Frontal cortex (tissue), 4 donors: Measurements from ENCODE around the gene FLII. TPM values are rescaled to one million over a fixed set of nuclear protein-coding genes. Genes with fewer than 3 reads are reported as not detected.
"Not testable (repeated sequence)": the region's sequence is repeated elsewhere in the genome, so short reads cannot be mapped to it uniquely, and the experiment has no call there.

Source experiments
- DNase-seq, 2 donors: peaks; one replicate each; pipeline ENCODE4 v3.0.0; 2012; ENCODE audit warnings: low spot score in 2 of 2
- FAIRE-seq: peaks from 2 replicates; lab custom pipeline; 2012; peaks lifted over from hg19 to GRCh38; lab: Jason Lieb, UNC
- total RNA-seq: library from RNA; depleted of rRNA; stranded (reverse); fragments of >200 nt; gene quantifications from one replicate; pipeline ENCODE4 v1.2.3, GENCODE V29; 2014
- donor health status: control.
- donor health status: control.
- donor health status: control.

Gene FLII
- 68.9 TPM for total RNA-seq

GRCh38 chr17:18258356-18259038 lies at the start of gene FLII:
Gene FLII (minus strand): TSS chr17:18258738. CDS start chr17:18258690, 48 bp downstream.
- DNase-seq: peak; percentile 83 to 89
- no peak for FAIRE-seq

- not testable (repeated sequence) for DNase-seq, FAIRE-seq
These were observed 44.7 kb upstream of the FLII start for GRCh38 chr17:18303206-18303605.

GRCh38 chr17:18300725-18301480 lies 42.4 kb upstream of the FLII start:
- DNase-seq: no peak
- no peak for FAIRE-seq

GRCh38 chr17:18298061-18298460 lies 39.5 kb upstream of the FLII start:
- FAIRE-seq, DNase-seq: not testable (repeated sequence)

- DNase-seq (no peak), FAIRE-seq (no peak)
These were observed 33.4 kb upstream of the FLII start for GRCh38 chr17:18291718-18292540.

GRCh38 chr17:18285296-18285695 lies 26.8 kb upstream of the FLII start:
- DNase-seq (no peak), FAIRE-seq (no peak)

GRCh38 chr17:18281788-18282187 lies 23.2 kb upstream of the FLII start:
- DNase-seq (no peak), FAIRE-seq (no peak)

GRCh38 chr17:18280766-18281371 lies 22.3 kb upstream of the FLII start:
- FAIRE-seq (no peak), DNase-seq (no peak)

GRCh38 chr17:18280249-18280648 lies 21.7 kb upstream of the FLII start:
- DNase-seq (no peak), FAIRE-seq (no peak)

GRCh38 chr17:18278867-18279266 lies 20.3 kb upstream of the FLII start:
- FAIRE-seq (no peak), DNase-seq (no peak)

GRCh38 chr17:18277076-18277475 lies 18.5 kb upstream of the FLII start:
- FAIRE-seq (no peak), DNase-seq (no peak)

- DNase-seq (no peak), FAIRE-seq (no peak)
These were observed 11.8 kb upstream of the FLII start for GRCh38 chr17:18270046-18270931.

- no peak for FAIRE-seq
- no peak for DNase-seq
These were observed 9.6 kb upstream of the FLII start for GRCh38 chr17:18267927-18268711.

- FAIRE-seq: no peak
- DNase-seq: no peak
These were observed 8.8 kb upstream of the FLII start for GRCh38 chr17:18267366-18267765.

GRCh38 chr17:18263885-18264682 lies 5.5 kb upstream of the FLII start:
- no peak for DNase-seq
- no peak for FAIRE-seq

- DNase-seq (no peak), FAIRE-seq (no peak)
These were observed 4.1 kb upstream of the FLII start for GRCh38 chr17:18262641-18263040.

GRCh38 chr17:18262111-18262510 lies 3.6 kb upstream of the FLII start:
- DNase-seq: no peak
- no peak for FAIRE-seq

- FAIRE-seq: no peak
- DNase-seq: no peak
These were observed 3.1 kb upstream of the FLII start for GRCh38 chr17:18261659-18262058.
